ENCODE results near the gene MFSD12. TPM values are rescaled to one million over a fixed set of nuclear protein-coding genes. Genes with fewer than 3 reads are reported as not detected.

Gene MFSD12
- total and polyA plus RNA-seq, 2 of the 8 experiments (the other 6 are each of a cell fraction or from before 2014, with no cell fraction given), result 59.6 to 71.3 TPM

DNA sequence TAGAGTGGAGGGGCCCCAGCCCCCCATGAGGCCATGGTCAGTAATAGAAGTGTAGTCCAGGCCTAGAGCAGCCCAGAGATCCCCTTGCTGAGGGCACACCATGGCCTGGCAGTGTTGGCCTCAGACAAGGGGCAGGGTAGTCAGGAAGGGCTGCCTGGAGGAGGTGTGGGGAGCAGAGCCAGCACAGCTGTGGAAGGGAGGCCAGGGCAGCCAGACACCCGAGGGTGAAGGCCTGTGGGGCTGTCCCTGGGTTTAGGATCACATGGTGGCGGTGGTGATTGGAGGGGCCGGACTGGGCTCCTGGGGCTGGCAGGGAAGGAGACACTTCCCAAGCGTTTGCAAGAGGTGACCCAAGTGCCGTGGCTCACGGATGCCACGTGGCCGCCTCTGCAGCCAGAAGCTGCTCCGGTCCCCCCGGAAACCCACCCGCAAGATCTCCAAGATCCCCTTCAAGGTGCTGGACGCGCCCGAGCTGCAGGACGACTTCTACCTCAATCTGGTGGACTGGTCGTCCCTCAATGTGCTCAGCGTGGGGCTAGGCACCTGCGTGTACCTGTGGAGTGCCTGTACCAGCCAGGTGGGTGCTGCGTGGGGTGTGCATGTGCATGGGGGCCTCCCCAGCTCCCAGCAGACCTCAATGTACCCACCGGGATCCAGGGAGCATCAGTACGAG, 30.0 kb downstream of the MFSD12 start:
- no peak overlapping the region for H4K8ac ChIP-seq (ENCODE audit: extremely low read depth, insufficient read depth, low read length)
- H2AK5ac ChIP-seq (ENCODE audit: low read depth, low read length), result no peak overlapping the region
- DNase-seq (ENCODE audit: low read depth in 1 of 2, low spot score in 2 of 2), result no peak
- no peak overlapping the region for H4K5ac ChIP-seq (ENCODE audit: insufficient read length, low read depth, low read length)
- H3K14ac ChIP-seq (ENCODE audit: insufficient read length), result no peak overlapping the region
- no peaks in the 10 kb centered on the region for H3K9me3 ChIP-seq (ENCODE audit: insufficient read depth in 2 of 2, low read depth in 1 of 2, low read length in 1 of 2)
- H3K4ac ChIP-seq (replicated peaks; ENCODE audit: insufficient read length, low read depth, low read length), result no peak overlapping the region
- H4K91ac ChIP-seq (replicated peaks; ENCODE audit: insufficient read length, low read length), result no peak overlapping the region
- H2AFZ ChIP-seq (ENCODE audit: low read length), result no peak overlapping the region
- no peak overlapping the region for H3K27ac ChIP-seq (ENCODE audit: low read depth, low read length)
- H2BK5ac ChIP-seq (ENCODE audit: low read depth, low read length), result no peak overlapping the region
- H3K36me3 ChIP-seq (ENCODE audit: control insufficient read depth in 2 of 4, insufficient read depth in 4 of 4, low read length in 3 of 4), result peaks cover 6 to 22% (median 14%) of the 10 kb centered on the region in 4 experiments; a peak in 6 of 8 replicates
- H3K56ac ChIP-seq (replicated peaks; ENCODE audit: insufficient read length, low read depth, low read length), result no peak overlapping the region
- H3K23ac ChIP-seq (ENCODE audit: insufficient read length), result no peak overlapping the region
- ChIA-PET CTCF (ENCODE audit: partially characterized antibody) (interaction anchor here (0.6 to 2.2 kb wide), 11 partner anchors 8 to 132 kb away, joined by 3 to 16 read pairs (median 4); partner anchors contain the start of gene TEKTIP1), POLR2A (ENCODE audit: partially characterized antibody) (interaction anchor here (0.9 to 4.3 kb wide), 6 partner anchors 10 to 34 kb away, joined by 3 to 30 read pairs (median 4); partner anchors contain the start of gene TEKTIP1)
- no peak overlapping the region for H3K9ac ChIP-seq (replicated peaks in 1 of 4; ENCODE audit: extremely low read depth in 1 of 4, low read depth in 3 of 4, low read length in 3 of 4)
- H3K79me2 ChIP-seq (ENCODE audit: control insufficient read depth in 1 of 2, insufficient read depth in 2 of 2, low read length in 2 of 2), result peaks cover 0 to 1% of the 10 kb centered on the region in 2 experiments; a peak in 1 of 4 replicates
- WGBS, 2 experiments (ENCODE audit: extremely low coverage in 1 of 2, insufficient coverage in 1 of 2, insufficient read length in 1 of 2, insufficient replicate concordance in 2 of 2, low coverage in 1 of 2, low lambda C conversion rate in 2 of 2, missing lambda C conversion rate in 1 of 2), result 92% methylated on average over 20 of the region's 21 CpGs; no CpG with 5 or more reads in 1 of the 2 experiments
- no peak overlapping the region for H2BK20ac ChIP-seq (ENCODE audit: low read length)
- peaks cover 9% of the 10 kb centered on the region; the same call in 1 of the 2 replicates for H3K23me2 ChIP-seq (ENCODE audit: low read depth, low read length)
- no peak overlapping the region for H3K4me3 ChIP-seq (ENCODE audit: extremely low read depth in 1 of 4, insufficient read depth in 2 of 4, low read depth in 3 of 4, low read length in 4 of 4)
- no peak for FAIRE-seq
- no peak overlapping the region for H2BK12ac ChIP-seq (ENCODE audit: low read depth, low read length)
- no peaks in the 10 kb centered on the region for H3K79me1 ChIP-seq (ENCODE audit: low read depth, low read length)
- no peaks in the 10 kb centered on the region for H3K27me3 ChIP-seq (replicated peaks in 1 of 4; ENCODE audit: control insufficient read depth in 3 of 4, extremely low read depth in 1 of 4, insufficient read depth in 3 of 4, low read length in 3 of 4)
- no peak overlapping the region for H2BK15ac ChIP-seq (ENCODE audit: low read length)
- no peak overlapping the region for H3K4me2 ChIP-seq (ENCODE audit: insufficient read depth in 1 of 2, low read depth in 2 of 2, low read length in 2 of 2)
- H2BK120ac ChIP-seq (replicated peaks; ENCODE audit: low read depth, low read length), result no peak overlapping the region
- TF ChIP-seq CBX8 (IDR thresholded peaks at IDR 0.05; ENCODE audit: borderline replicate concordance, low read depth, low read length), result no peak
- no peak for TF ChIP-seq JUN (IDR thresholded peaks at IDR 0.05; ENCODE audit: low read depth, low read length)
- no peak for TF ChIP-seq CEBPB (IDR thresholded peaks at IDR 0.05; ENCODE audit: low read depth, low read length)
- TF ChIP-seq RNF2 (IDR thresholded peaks at IDR 0.05; ENCODE audit: borderline replicate concordance, low read depth, low read length, missing control alignments, poor library complexity, severe bottlenecking), result no peak
- TF ChIP-seq KDM1A (IDR thresholded peaks at IDR 0.05; ENCODE audit: borderline replicate concordance, low read length), result no peak
- no peak for TF ChIP-seq TBP (IDR thresholded peaks at IDR 0.05; ENCODE audit: low read depth, low read length)
- no peak for TF ChIP-seq ASH2L (IDR thresholded peaks at IDR 0.05; ENCODE audit: low read length)
- no peaks in the 10 kb centered on the region; a peak in 1 of 7 replicates for H3K4me1 ChIP-seq (replicated peaks in 1 of 4; ENCODE audit: control insufficient read depth in 3 of 4, insufficient read depth in 4 of 4, low read length in 3 of 4)
- no peak overlapping the region for H3K18ac ChIP-seq (ENCODE audit: extremely low read depth, low read length)
- peaks cover 0 to 9% of the 10 kb centered on the region in 2 experiments for H4K20me1 ChIP-seq (replicated peaks in 1 of 2; ENCODE audit: control insufficient read depth in 1 of 2, insufficient read depth in 2 of 2, low read length in 2 of 2)

All from H1 (cell line).